Activated B cell treated with CpG ODN at 0.5 μM for 24 hours (primary cell): Measurements from ENCODE around the gene TSPEAR. TPM values are rescaled to one million over a fixed set of nuclear protein-coding genes. Genes with fewer than 3 reads are reported as not detected.

Experiments
- ATAC-seq: fragments of 200-7000 bp; cut with Tn5 transposase; one replicate; pipeline ENCODE4 v1.10.0; 2021; ENCODE audit warnings: low read depth, mild to moderate bottlenecking, moderate library complexity
- CTCF ChIA-PET: fragments of 350-600 bp; sonication (Branson Sonifier 250); formaldehyde crosslinking; loops from one replicate; lab custom pipeline; 2021; ENCODE audit warnings: antibody characterized with exemption; lab: Charles Lee
- POLR2A ChIA-PET: fragments of 350-600 bp; sonication (Branson Sonifier 250); formaldehyde crosslinking; loops from one replicate; lab custom pipeline; 2021; ENCODE audit warnings: antibody characterized with exemption; lab: Charles Lee
- DNase-seq: peaks from one replicate; pipeline ENCODE4 v3.0.0; 2022
- H3K27ac Mint-ChIP-seq: one replicate; pipeline ENCODE4 v1.8.0; 2020; ENCODE audit warnings: mixed read lengths
- H3K27me3 Mint-ChIP-seq: one replicate; pipeline ENCODE4 v1.8.0; 2021; ENCODE audit warnings: mixed read lengths
- H3K36me3 Mint-ChIP-seq: one replicate; pipeline ENCODE4 v1.8.0; 2021; ENCODE audit warnings: low read depth, mixed read lengths
- H3K4me1 Mint-ChIP-seq: one replicate; pipeline ENCODE4 v1.8.0; 2021; ENCODE audit warnings: mixed read lengths
- H3K4me3 Mint-ChIP-seq: one replicate; pipeline ENCODE4 v1.8.0; 2020; ENCODE audit warnings: mild to moderate bottlenecking, mixed read lengths
- H3K9me3 Mint-ChIP-seq: one replicate; pipeline ENCODE4 v1.8.0; 2020; ENCODE audit warnings: mixed read lengths
- CTCF ChIP-seq: fragments of 200-600 bp; IDR thresholded peaks from one replicate; pipeline ENCODE4 v1.8.0; 2022; ENCODE audit warnings: antibody characterized with exemption, mild to moderate bottlenecking
- intact Hi-C: fragments of 100-400 bp; cut with micrococcal nuclease; formaldehyde crosslinking; loops from one replicate; pipeline ENCODE4 v1.15.1; 2024
- total RNA-seq: library from RNA; stranded (reverse); gene quantifications from 2 replicates; pipeline ENCODE4 v1.2.3, GENCODE V29; 2022

The TSPEAR gene
- total RNA-seq, 1 donor from 2014 or later, result not detected

- ATAC-seq, result no peak
- no peak for DNase-seq
- Mint-ChIP-seq H3K27ac (no peak overlapping the region), H3K9me3 (peaks cover 9% of the 10 kb centered on the region), H3K36me3 (no peaks in the 10 kb centered on the region), H3K27me3 (peaks cover 16% of the 10 kb centered on the region), H3K4me3 (no peak overlapping the region), H3K4me1 (no peaks in the 10 kb centered on the region)
- ChIA-PET CTCF (no interaction called here), POLR2A (no interaction called here)
- TF ChIP-seq CTCF, result no peak
- intact Hi-C loops, result no loop called here
These were observed 214.5 kb downstream of the TSPEAR start for GRCh38 chr21:44496564-44497550.

GRCh38 chr21:44495611-44496563 is 215.5 kb downstream of the TSPEAR start:
- Mint-ChIP-seq H3K4me3 (no peak overlapping the region), H3K9me3 (peaks cover 9% of the 10 kb centered on the region), H3K27ac (no peak overlapping the region), H3K36me3 (no peaks in the 10 kb centered on the region), H3K27me3 (peaks cover 16% of the 10 kb centered on the region), H3K4me1 (no peaks in the 10 kb centered on the region)
- DNase-seq (no peak), ATAC-seq (no peak)
- intact Hi-C loops, result no loop called here
- CTCF ChIA-PET, result no interaction called here
- POLR2A ChIA-PET, result no interaction called here
- no peak for TF ChIP-seq CTCF

- H3K9me3 Mint-ChIP-seq, result peaks cover 9% of the 10 kb centered on the region
- no peak overlapping the region for H3K4me3 Mint-ChIP-seq
- ChIA-PET POLR2A (no interaction called here), CTCF (no interaction called here)
- no peaks in the 10 kb centered on the region for H3K36me3 Mint-ChIP-seq
- no peaks in the 10 kb centered on the region for H3K4me1 Mint-ChIP-seq
- intact Hi-C loops, result no loop called here
- no peak for DNase-seq
- H3K27ac Mint-ChIP-seq, result no peak overlapping the region
- no peak for TF ChIP-seq CTCF
- ATAC-seq, result no peak
- peaks cover 16% of the 10 kb centered on the region for H3K27me3 Mint-ChIP-seq
These were observed 216.4 kb downstream of the TSPEAR start for GRCh38 chr21:44494956-44495355.

GRCh38 chr21:44494418-44494817 is 217.0 kb downstream of the TSPEAR start:
- ChIA-PET CTCF (no interaction called here), POLR2A (no interaction called here)
- DNase-seq (no peak), ATAC-seq (no peak)
- H3K4me1 Mint-ChIP-seq, result no peaks in the 10 kb centered on the region
- no peaks in the 10 kb centered on the region for H3K36me3 Mint-ChIP-seq
- H3K27ac Mint-ChIP-seq, result no peak overlapping the region
- peaks cover 16% of the 10 kb centered on the region for H3K27me3 Mint-ChIP-seq
- H3K4me3 Mint-ChIP-seq, result no peak overlapping the region
- peaks cover 9% of the 10 kb centered on the region for H3K9me3 Mint-ChIP-seq
- intact Hi-C loops, result no loop called here
- TF ChIP-seq CTCF, result no peak
